ENCODE data around the gene DENND6A. TPM values are rescaled to one million over a fixed set of nuclear protein-coding genes. Genes with fewer than 3 reads are reported as not detected.

The DENND6A gene
- total RNA-seq (2022): 20.6 and 21.8 TPM in 2 replicates
- Bru-seq, nascent RNA: percentile 77 among the genes with signal in this experiment
- percentile 81 among the genes with signal in this experiment for BruChase-seq, experiment 1, labeled RNA remaining after a 2-hour chase
- BruChase-seq, experiment 2, labeled RNA remaining after a 6-hour chase: percentile 75 among the genes with signal in this experiment
- long read RNA-seq, partial matches to known transcripts: 1 of 8 reads
- long read RNA-seq, other reads (novel, unspliced or antisense): 7 of 8 reads

- ChIA-PET CTCF (no interaction called here), POLR2A (interaction anchor here (0.6 to 1.4 kb wide), 14 partner anchors 8 to 1068 kb away, joined by 3 to 17 read pairs (median 3); partner anchors contain the start of genes ARF4 and SLMAP)
- DNase-seq: peak; percentile 96
- no peak for TF ChIP-seq CTCF (IDR thresholded peaks at IDR 0.05; ENCODE audit: insufficient read depth in 1 of 2, low read depth in 1 of 2, low read length in 1 of 2, severe bottlenecking in 1 of 2, unreplicated experiment in 1 of 2)
- H3K4me3 Mint-ChIP-seq (ENCODE audit: unreplicated experiment): peak within 1 kb of the TSS; percentile 82
- intact Hi-C loops (cut with micrococcal nuclease; ENCODE audit: unreplicated experiment): loop anchor here (1.0 to 2.0 kb wide), 2 partner anchors 64 to 96 kb away; partner anchors contain the start of genes ARF4 and SLMAP
- H3K27me3 Mint-ChIP-seq (ENCODE audit: insufficient read depth, unreplicated experiment): no peaks in the 10 kb centered on the region
- Histone ChIP-seq H3K9me3 (no peaks in the 10 kb centered on the region), H3K27me3 (replicated peaks; ENCODE audit: control insufficient read depth, insufficient read depth, low read length) (no peaks in the 10 kb centered on the region), H3K36me3 (ENCODE audit: control insufficient read depth, insufficient read depth, low read length) (no peaks in the 10 kb centered on the region), H3K4me3 (ENCODE audit: low read depth, low read length) (peak within 1 kb of the TSS; percentile 60), H3K4me1 (peaks cover 13% of the 10 kb centered on the region; the same call in 1 of the 2 replicates)
- no peaks in the 10 kb centered on the region for H3K9me3 Mint-ChIP-seq (ENCODE audit: unreplicated experiment)
- BruUV-seq (replicated peaks): no TSS peak
- peak within 1 kb of the TSS; percentile 77 for H3K27ac Mint-ChIP-seq (ENCODE audit: unreplicated experiment)
- H3K4me1 Mint-ChIP-seq (ENCODE audit: low read depth, unreplicated experiment): peaks cover 6% of the 10 kb centered on the region
- H3K36me3 Mint-ChIP-seq (ENCODE audit: insufficient read depth, unreplicated experiment): peaks cover 15% of the 10 kb centered on the region
Measured at GRCh38 chr3:57692396-57693147, at the start of gene DENND6A. DENND6A (minus strand) TSS chr3:57693077; CDS start chr3:57693018, 59 bp downstream.

GRCh38 chr3:57740027-57740426 is 47.1 kb upstream of the DENND6A start:
- no peak overlapping the region for H3K27ac Mint-ChIP-seq (ENCODE audit: unreplicated experiment)
- no peaks in the 10 kb centered on the region for H3K9me3 Mint-ChIP-seq (ENCODE audit: unreplicated experiment)
- no peaks in the 10 kb centered on the region for H3K27me3 ChIP-seq (replicated peaks; ENCODE audit: control insufficient read depth, insufficient read depth, low read length)
- H3K36me3 Mint-ChIP-seq (ENCODE audit: insufficient read depth, unreplicated experiment): no peaks in the 10 kb centered on the region
- CTCF ChIA-PET: no interaction called here
- H3K27me3 Mint-ChIP-seq (ENCODE audit: insufficient read depth, unreplicated experiment): no peaks in the 10 kb centered on the region
- H3K9me3 ChIP-seq: no peaks in the 10 kb centered on the region
- POLR2A ChIA-PET: no interaction called here
- BruUV-seq (replicated peaks): no TSS peak
- intact Hi-C loops (cut with micrococcal nuclease; ENCODE audit: unreplicated experiment): no loop called here
- no peak overlapping the region for H3K4me3 Mint-ChIP-seq (ENCODE audit: unreplicated experiment)
- H3K4me3 ChIP-seq (ENCODE audit: low read depth, low read length): no peak overlapping the region
- H3K4me1 ChIP-seq: no peaks in the 10 kb centered on the region
- DNase-seq: no peak
- no peak for TF ChIP-seq CTCF (IDR thresholded peaks at IDR 0.05; ENCODE audit: insufficient read depth in 1 of 2, low read depth in 1 of 2, low read length in 1 of 2, severe bottlenecking in 1 of 2, unreplicated experiment in 1 of 2)
- H3K4me1 Mint-ChIP-seq (ENCODE audit: low read depth, unreplicated experiment): no peaks in the 10 kb centered on the region
- H3K36me3 ChIP-seq (ENCODE audit: control insufficient read depth, insufficient read depth, low read length): no peaks in the 10 kb centered on the region

- no peak for TF ChIP-seq CTCF (IDR thresholded peaks at IDR 0.05; ENCODE audit: insufficient read depth in 1 of 2, low read depth in 1 of 2, low read length in 1 of 2, severe bottlenecking in 1 of 2, unreplicated experiment in 1 of 2)
- H3K9me3 Mint-ChIP-seq (ENCODE audit: unreplicated experiment): no peaks in the 10 kb centered on the region
- POLR2A ChIA-PET: no interaction called here
- Histone ChIP-seq H3K4me3 (ENCODE audit: low read depth, low read length) (no peak overlapping the region), H3K4me1 (no peaks in the 10 kb centered on the region; the same call in 1 of the 2 replicates), H3K36me3 (ENCODE audit: control insufficient read depth, insufficient read depth, low read length) (no peaks in the 10 kb centered on the region), H3K27me3 (replicated peaks; ENCODE audit: control insufficient read depth, insufficient read depth, low read length) (no peaks in the 10 kb centered on the region), H3K9me3 (no peaks in the 10 kb centered on the region)
- no peak overlapping the region for H3K27ac Mint-ChIP-seq (ENCODE audit: unreplicated experiment)
- intact Hi-C loops (cut with micrococcal nuclease; ENCODE audit: unreplicated experiment): no loop called here
- CTCF ChIA-PET: no interaction called here
- DNase-seq: no peak
- BruUV-seq (replicated peaks): no TSS peak
- no peaks in the 10 kb centered on the region for H3K36me3 Mint-ChIP-seq (ENCODE audit: insufficient read depth, unreplicated experiment)
- H3K4me3 Mint-ChIP-seq (ENCODE audit: unreplicated experiment): no peak overlapping the region
- peaks cover 6% of the 10 kb centered on the region for H3K4me1 Mint-ChIP-seq (ENCODE audit: low read depth, unreplicated experiment)
- no peaks in the 10 kb centered on the region for H3K27me3 Mint-ChIP-seq (ENCODE audit: insufficient read depth, unreplicated experiment)
Measured at GRCh38 chr3:57738391-57738790, 45.5 kb upstream of the DENND6A start.
